Thymus (tissue), 11 donors: ENCODE measurements around the gene SFMBT2. TPM values are rescaled to one million over a fixed set of nuclear protein-coding genes. Genes with fewer than 3 reads are reported as not detected.

Source experiments
- DNase-seq, 9 donors: peaks; one replicate each; pipeline ENCODE4 v3.0.0-alpha.2; 2013; ENCODE audit warnings: low spot score in 9 of 9, low read depth in 6 of 9, missing footprints in 1 of 9
- H3K27ac ChIP-seq, 2 donors: one replicate each; pipeline ENCODE4 v1.5.1; 2013; ENCODE audit warnings: control low read depth in 1 of 2, low read depth in 1 of 2, low read length in 1 of 2, mild to moderate bottlenecking in 1 of 2, moderate library complexity in 1 of 2
- H3K27me3 ChIP-seq, 2 donors: one replicate each; pipeline ENCODE4 v1.5.1; 2013; ENCODE audit warnings: low read length in 1 of 2; ENCODE audit not compliant: control insufficient read depth in 2 of 2, insufficient read depth in 1 of 2
- H3K36me3 ChIP-seq, 2 donors: one replicate each; pipeline ENCODE4 v1.5.1; 2013; ENCODE audit warnings: low read length in 1 of 2, mild to moderate bottlenecking in 1 of 2, moderate library complexity in 1 of 2; ENCODE audit not compliant: control insufficient read depth in 2 of 2, insufficient read depth in 2 of 2
- H3K4me1 ChIP-seq, 2 donors: one replicate each; pipeline ENCODE4 v1.5.1; 2013; ENCODE audit warnings: low read length in 2 of 2; ENCODE audit not compliant: control insufficient read depth in 2 of 2, insufficient read depth in 2 of 2
- H3K4me3 ChIP-seq, 2 donors: one replicate each; pipeline ENCODE4 v1.5.1; 2013; ENCODE audit warnings: low read length in 2 of 2, control low read depth in 1 of 2, mild to moderate bottlenecking in 1 of 2
- H3K9me3 ChIP-seq, 2 donors: one replicate each; pipeline ENCODE4 v1.5.1; 2013; ENCODE audit warnings: low read length in 1 of 2, mild to moderate bottlenecking in 1 of 2; ENCODE audit not compliant: control insufficient read depth in 2 of 2, insufficient read depth in 1 of 2
- WGBS: extraction: QIAGEN DNeasy Blood & Tissue Kit; methylation state at CpG from one replicate; pipeline ENCODE4 v1.1.7; 2013; 5-methylcytosine and 5-hydroxymethylcytosine counted together
- polyA plus RNA-seq: library from polyadenylated mRNA; stranded (reverse); fragments of 200-250 nt; gene quantifications from one replicate; pipeline ENCODE4 v1.2.3, GENCODE V29; 2013
- total RNA-seq: library from RNA; stranded (reverse); fragments of 120-200 nt; gene quantifications from one replicate; pipeline ENCODE4 v1.2.4, GENCODE V29; 2013
- donor health status: healthy.

SFMBT2 gene
- total and polyA plus RNA-seq, 2 donors = 8.8 to 9.7 TPM

- Histone ChIP-seq H3K9me3 (peaks cover 0 to 1% of the 10 kb centered on the region in 2 donors), H3K4me1 (no peaks in the 10 kb centered on the region), H3K27me3 (no peaks in the 10 kb centered on the region), H3K36me3 (peaks cover 30 to 38% of the 10 kb centered on the region in 2 donors), H3K4me3 (no peak overlapping the region), H3K27ac (no peak overlapping the region)
- WGBS = 88% methylated on average over 11 of the region's 11 CpGs
- DNase-seq = no peak
Measured at GRCh38 chr10:7365027-7365745, 45.6 kb downstream of the SFMBT2 start.

GRCh38 chr10:7364474-7364873 is 46.4 kb downstream of the SFMBT2 start:
- peaks cover 0 to 1% of the 10 kb centered on the region in 2 donors for H3K9me3 ChIP-seq
- no peak overlapping the region for H3K27ac ChIP-seq
- no peaks in the 10 kb centered on the region for H3K4me1 ChIP-seq
- WGBS = 95% methylated on average over 6 of the region's 6 CpGs
- no peak overlapping the region for H3K4me3 ChIP-seq
- peaks cover 28 to 38% of the 10 kb centered on the region in 2 donors for H3K36me3 ChIP-seq
- no peaks in the 10 kb centered on the region for H3K27me3 ChIP-seq
- no peak for DNase-seq

GRCh38 chr10:7363700-7364099 is 47.1 kb downstream of the SFMBT2 start:
- no peak for DNase-seq
- Histone ChIP-seq H3K4me3 (no peak overlapping the region), H3K27me3 (no peaks in the 10 kb centered on the region), H3K4me1 (no peaks in the 10 kb centered on the region), H3K9me3 (peaks cover 1 to 3% of the 10 kb centered on the region in 2 donors), H3K27ac (no peak overlapping the region), H3K36me3 (peaks cover 30 to 38% of the 10 kb centered on the region in 2 donors)
- 96% methylated on average over 6 of the region's 6 CpGs for WGBS

GRCh38 chr10:7362471-7362870 is 48.4 kb downstream of the SFMBT2 start:
- peaks cover 30 to 38% of the 10 kb centered on the region in 2 donors for H3K36me3 ChIP-seq
- no peak overlapping the region for H3K27ac ChIP-seq
- no peaks in the 10 kb centered on the region for H3K4me1 ChIP-seq
- H3K4me3 ChIP-seq = no peak overlapping the region
- no peak for DNase-seq
- 97% methylated on average over 3 of the region's 3 CpGs for WGBS
- H3K9me3 ChIP-seq = peaks cover 3 to 8% of the 10 kb centered on the region in 2 donors
- no peaks in the 10 kb centered on the region for H3K27me3 ChIP-seq

GRCh38 chr10:7361316-7361715 is 49.5 kb downstream of the SFMBT2 start:
- Histone ChIP-seq H3K27ac (no peak overlapping the region), H3K9me3 (peaks cover 3 to 8% of the 10 kb centered on the region in 2 donors), H3K4me3 (no peak overlapping the region), H3K36me3 (peaks cover 25 to 28% of the 10 kb centered on the region in 2 donors), H3K4me1 (no peaks in the 10 kb centered on the region), H3K27me3 (no peaks in the 10 kb centered on the region)
- no peak for DNase-seq
- 98% methylated on average over 3 of the region's 3 CpGs for WGBS

GRCh38 chr10:7359954-7360353 is 50.9 kb downstream of the SFMBT2 start:
- no peaks in the 10 kb centered on the region for H3K4me1 ChIP-seq
- no peak for DNase-seq
- H3K4me3 ChIP-seq = no peak overlapping the region
- H3K27ac ChIP-seq = no peak overlapping the region
- 87% methylated on average over 7 of the region's 7 CpGs for WGBS
- H3K9me3 ChIP-seq = peaks cover 3 to 8% of the 10 kb centered on the region in 2 donors
- no peaks in the 10 kb centered on the region for H3K27me3 ChIP-seq
- H3K36me3 ChIP-seq = peaks cover 16 to 19% of the 10 kb centered on the region in 2 donors

GRCh38 chr10:7359356-7359755 is 51.5 kb downstream of the SFMBT2 start:
- Histone ChIP-seq H3K9me3 (peaks cover 2 to 8% of the 10 kb centered on the region in 2 donors), H3K27ac (no peak overlapping the region), H3K36me3 (peaks cover 11 to 15% of the 10 kb centered on the region in 2 donors), H3K27me3 (no peaks in the 10 kb centered on the region), H3K4me1 (peaks cover 0 to 1% of the 10 kb centered on the region in 2 donors), H3K4me3 (no peak overlapping the region)
- 91% methylated on average over 7 of the region's 7 CpGs for WGBS
- no peak for DNase-seq

- peaks cover 2 to 8% of the 10 kb centered on the region in 2 donors for H3K9me3 ChIP-seq
- no peak overlapping the region for H3K4me3 ChIP-seq
- 88% methylated on average over 6 of the region's 6 CpGs for WGBS
- H3K27me3 ChIP-seq = no peaks in the 10 kb centered on the region
- H3K4me1 ChIP-seq = peaks cover 0 to 2% of the 10 kb centered on the region in 2 donors
- H3K27ac ChIP-seq = no peak overlapping the region
- DNase-seq = no peak
- peaks cover 10 to 12% of the 10 kb centered on the region in 2 donors for H3K36me3 ChIP-seq
Measured at GRCh38 chr10:7357193-7357592, 53.6 kb downstream of the SFMBT2 start.

- Histone ChIP-seq H3K27ac (no peak overlapping the region), H3K27me3 (no peaks in the 10 kb centered on the region), H3K4me1 (peaks cover 0 to 2% of the 10 kb centered on the region in 2 donors), H3K36me3 (peaks cover 6 to 13% of the 10 kb centered on the region in 2 donors), H3K4me3 (no peak overlapping the region), H3K9me3 (peaks cover 2 to 11% of the 10 kb centered on the region in 2 donors)
- no peak for DNase-seq
- WGBS = 97% methylated on average over 11 of the region's 11 CpGs
Measured at GRCh38 chr10:7354330-7355047, 56.3 kb downstream of the SFMBT2 start.
